Nephron (organoid): Measurements from ENCODE around the gene ANKRD13C.

Source experiments
- H3K27ac Mint-ChIP-seq, 3 experiments: 2 replicates each; pipeline ENCODE4 v1.8.0; 2020; ENCODE audit warnings: mixed read lengths in 3 of 3, mild to moderate bottlenecking in 2 of 3, moderate library complexity in 1 of 3
- H3K27me3 Mint-ChIP-seq: 2 replicates; pipeline ENCODE4 v1.8.0; 2021; ENCODE audit warnings: low read depth, mild to moderate bottlenecking, moderate library complexity, mixed read lengths
- H3K36me3 Mint-ChIP-seq: 2 replicates; pipeline ENCODE4 v1.8.0; 2020; ENCODE audit warnings: low read depth, mixed read lengths
- H3K4me1 Mint-ChIP-seq: 2 replicates; pipeline ENCODE4 v1.8.0; 2020; ENCODE audit warnings: mixed read lengths
- H3K4me3 Mint-ChIP-seq, 3 experiments: 2 replicates each; pipeline ENCODE4 v1.8.0; 2020; ENCODE audit warnings: mild to moderate bottlenecking in 3 of 3, mixed read lengths in 3 of 3, moderate library complexity in 2 of 3
- H3K9me3 Mint-ChIP-seq: 2 replicates; pipeline ENCODE4 v1.8.0; 2020; ENCODE audit warnings: mixed read lengths
- CTCF ChIP-seq, 3 experiments: fragments of 200-600 bp; sonication (generic); IDR thresholded peaks; one replicate each; pipeline ENCODE4 v1.5.0; 2021; ENCODE audit warnings: antibody characterized with exemption in 3 of 3; ENCODE audit not compliant: unreplicated experiment in 3 of 3

ANKRD13C gene

GRCh38 chr1:70318191-70318590 lies 36.3 kb downstream of the ANKRD13C start:
- Mint-ChIP-seq H3K27me3 (no peaks in the 10 kb centered on the region), H3K4me1 (no peaks in the 10 kb centered on the region), H3K9me3 (no peaks in the 10 kb centered on the region), H3K4me3 (no peak overlapping the region), H3K36me3 (peaks cover 8% of the 10 kb centered on the region), H3K27ac (no peak overlapping the region)
- TF ChIP-seq CTCF (IDR thresholded peaks at IDR 0.05; ENCODE audit: unreplicated experiment in 3 of 3) = no peak

- Mint-ChIP-seq H3K4me3 (no peak overlapping the region), H3K9me3 (no peaks in the 10 kb centered on the region), H3K36me3 (peaks cover 4% of the 10 kb centered on the region), H3K4me1 (no peaks in the 10 kb centered on the region), H3K27ac (no peak overlapping the region), H3K27me3 (no peaks in the 10 kb centered on the region)
- no peak for TF ChIP-seq CTCF (IDR thresholded peaks at IDR 0.05; ENCODE audit: unreplicated experiment in 3 of 3)
Measured at GRCh38 chr1:70317087-70317486, 37.4 kb downstream of the ANKRD13C start.

GRCh38 chr1:70315782-70316181 lies 38.7 kb downstream of the ANKRD13C start:
- Mint-ChIP-seq H3K36me3 (no peaks in the 10 kb centered on the region), H3K27me3 (no peaks in the 10 kb centered on the region), H3K4me3 (no peak overlapping the region), H3K9me3 (no peaks in the 10 kb centered on the region), H3K27ac (no peak overlapping the region), H3K4me1 (no peaks in the 10 kb centered on the region)
- no peak for TF ChIP-seq CTCF (IDR thresholded peaks at IDR 0.05; ENCODE audit: unreplicated experiment in 3 of 3)

- Mint-ChIP-seq H3K4me1 (no peaks in the 10 kb centered on the region), H3K9me3 (no peaks in the 10 kb centered on the region), H3K36me3 (no peaks in the 10 kb centered on the region), H3K27ac (no peak overlapping the region), H3K4me3 (no peak overlapping the region), H3K27me3 (no peaks in the 10 kb centered on the region)
- no peak for TF ChIP-seq CTCF (IDR thresholded peaks at IDR 0.05; ENCODE audit: unreplicated experiment in 3 of 3)
Measured at GRCh38 chr1:70314706-70315304, 39.7 kb downstream of the ANKRD13C start.

GRCh38 chr1:70311369-70311768 lies 43.2 kb downstream of the ANKRD13C start:
- no peaks in the 10 kb centered on the region for H3K4me1 Mint-ChIP-seq
- TF ChIP-seq CTCF (IDR thresholded peaks at IDR 0.05; ENCODE audit: unreplicated experiment in 3 of 3) = no peak

GRCh38 chr1:70299472-70299871 lies 55.0 kb downstream of the ANKRD13C start:
- Mint-ChIP-seq H3K27me3 (no peaks in the 10 kb centered on the region), H3K4me1 (no peaks in the 10 kb centered on the region), H3K27ac (no peak overlapping the region), H3K36me3 (peaks cover 44% of the 10 kb centered on the region), H3K9me3 (no peaks in the 10 kb centered on the region), H3K4me3 (no peak overlapping the region)
- TF ChIP-seq CTCF (IDR thresholded peaks at IDR 0.05; ENCODE audit: unreplicated experiment in 3 of 3) = no peak

More at GRCh38 chr1:70311369-70311768, 43.2 kb downstream of the ANKRD13C start:
- H3K27me3 Mint-ChIP-seq = no peaks in the 10 kb centered on the region
- no peaks in the 10 kb centered on the region for H3K9me3 Mint-ChIP-seq
- no peak overlapping the region for H3K27ac Mint-ChIP-seq
- no peak overlapping the region for H3K4me3 Mint-ChIP-seq
- peaks cover 21% of the 10 kb centered on the region for H3K36me3 Mint-ChIP-seq
